ENCODE data around the gene SUGCT. TPM values are rescaled to one million over a fixed set of nuclear protein-coding genes. Genes with fewer than 3 reads are reported as not detected.

Gene SUGCT
- total RNA-seq, 1 experiment from 2014 or later: 5.4 TPM

GRCh38 chr7:40468891-40469864, 334.4 kb downstream of the SUGCT start:
- no peaks in the 10 kb centered on the region for H3K9me3 Mint-ChIP-seq
- TF ChIP-seq CTCF (conservative IDR thresholded peaks at IDR 0.05): no peak
- Histone ChIP-seq H4K8ac (replicated peaks; ENCODE audit: insufficient read length, low read depth, low read length) (no peak overlapping the region), H3K23ac (ENCODE audit: insufficient read length, low read depth, low read length) (no peak overlapping the region), H4K5ac (ENCODE audit: insufficient read length, low read depth, low read length) (no peak overlapping the region), H2AK5ac (ENCODE audit: insufficient read length, low read length) (no peak overlapping the region), H2BK15ac (ENCODE audit: low read depth, low read length) (no peak overlapping the region), H3K18ac (ENCODE audit: insufficient read length, low read depth, low read length) (no peak overlapping the region), H4K20me1 (ENCODE audit: control insufficient read depth, insufficient read depth, insufficient read length) (no peaks in the 10 kb centered on the region), H3K4me2 (ENCODE audit: insufficient read depth, insufficient read length, low read length) (no peak overlapping the region), H2BK20ac (ENCODE audit: low read depth, low read length, poor library complexity, severe bottlenecking) (no peak overlapping the region), H3K27me3 (ENCODE audit: insufficient read depth, low read length) (no peaks in the 10 kb centered on the region), H3K9ac (ENCODE audit: extremely low read depth, insufficient read length, low read length) (no peak overlapping the region), H2BK5ac (ENCODE audit: insufficient read length, low read length) (no peak overlapping the region), H2BK120ac (ENCODE audit: low read depth, low read length, poor library complexity, severe bottlenecking) (no peak overlapping the region), H3K56ac (ENCODE audit: insufficient read length, low read depth, low read length) (no peak overlapping the region), H3K27ac (ENCODE audit: insufficient read length, low read depth, low read length) (no peak overlapping the region), H3T11ph (ENCODE audit: low read length) (no peak overlapping the region), H3K9me3 (ENCODE audit: control insufficient read depth, low read depth, low read length) (no peaks in the 10 kb centered on the region), H2AFZ (ENCODE audit: low read length) (no peak overlapping the region), H3K79me1 (ENCODE audit: insufficient read depth, low read depth, low read length, poor library complexity, severe bottlenecking) (no peaks in the 10 kb centered on the region), H3K79me2 (ENCODE audit: insufficient read depth, low read length) (no peaks in the 10 kb centered on the region), H3K4ac (ENCODE audit: low read depth, low read length) (no peak overlapping the region), H3K14ac (ENCODE audit: insufficient read depth, low read length) (no peak overlapping the region), H3K4me1 (ENCODE audit: insufficient read depth, low read length) (no peaks in the 10 kb centered on the region), H2BK12ac (ENCODE audit: insufficient read length, low read depth, low read length) (no peak overlapping the region), H3K23me2 (ENCODE audit: insufficient read length, low read depth, low read length, poor library complexity, severe bottlenecking) (no peaks in the 10 kb centered on the region), H4K91ac (ENCODE audit: insufficient read length, low read depth, low read length) (no peak overlapping the region)
- peaks cover 0 to 1% of the 10 kb centered on the region in 2 experiments; a peak in 2 of 4 replicates for H3K4me1 Mint-ChIP-seq
- H3K27ac Mint-ChIP-seq: no peak overlapping the region; a peak in 1 of 7 replicates
- no peaks in the 10 kb centered on the region for H3K36me3 Mint-ChIP-seq (ENCODE audit: insufficient read depth in 1 of 3, low read depth in 3 of 3)
- DNase-seq: no peak
- no peaks in the 10 kb centered on the region for H3K27me3 Mint-ChIP-seq (ENCODE audit: low read depth)
- no peak overlapping the region for H3K4me3 Mint-ChIP-seq
- no CpG with 5 or more reads among the region's 4 CpGs for WGBS (ENCODE audit: extremely low coverage, insufficient read length, low lambda C conversion rate)
